HG03064 (cell line): Measurements from ENCODE around the gene CYBC1.

Source experiments
- ATAC-seq: cut with Tn5 transposase; IDR thresholded peaks from one replicate; pipeline ENCODE4 v1.9.1; 2021; ENCODE audit warnings: low read depth; ENCODE audit not compliant: unreplicated experiment

CYBC1 gene

GRCh38 chr17:82411396-82412053 lies 39.0 kb downstream of the CYBC1 start:
- no peak for ATAC-seq

GRCh38 chr17:82410014-82410716 lies 40.4 kb downstream of the CYBC1 start:
- ATAC-seq = no peak

DNA sequence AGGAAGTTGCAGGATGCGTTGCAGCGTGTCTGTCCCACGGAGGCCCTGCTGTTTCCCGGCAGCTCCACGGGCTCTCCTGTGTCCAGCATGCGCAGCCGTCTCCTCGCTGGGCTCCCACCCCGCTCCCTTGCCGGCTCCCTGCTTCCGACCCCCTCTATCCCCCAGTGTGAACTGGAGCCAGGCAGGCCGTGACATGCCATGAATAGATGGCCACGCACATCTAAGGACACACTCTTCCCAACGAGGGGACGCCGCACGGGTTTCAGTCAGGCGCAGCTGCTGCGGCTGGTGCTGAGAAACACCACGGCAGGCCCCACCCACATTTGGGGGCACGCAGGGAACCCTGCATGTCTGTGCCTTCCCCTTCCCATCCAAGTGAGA lies 41.6 kb downstream of the CYBC1 start:
- ATAC-seq = no peak

DNA sequence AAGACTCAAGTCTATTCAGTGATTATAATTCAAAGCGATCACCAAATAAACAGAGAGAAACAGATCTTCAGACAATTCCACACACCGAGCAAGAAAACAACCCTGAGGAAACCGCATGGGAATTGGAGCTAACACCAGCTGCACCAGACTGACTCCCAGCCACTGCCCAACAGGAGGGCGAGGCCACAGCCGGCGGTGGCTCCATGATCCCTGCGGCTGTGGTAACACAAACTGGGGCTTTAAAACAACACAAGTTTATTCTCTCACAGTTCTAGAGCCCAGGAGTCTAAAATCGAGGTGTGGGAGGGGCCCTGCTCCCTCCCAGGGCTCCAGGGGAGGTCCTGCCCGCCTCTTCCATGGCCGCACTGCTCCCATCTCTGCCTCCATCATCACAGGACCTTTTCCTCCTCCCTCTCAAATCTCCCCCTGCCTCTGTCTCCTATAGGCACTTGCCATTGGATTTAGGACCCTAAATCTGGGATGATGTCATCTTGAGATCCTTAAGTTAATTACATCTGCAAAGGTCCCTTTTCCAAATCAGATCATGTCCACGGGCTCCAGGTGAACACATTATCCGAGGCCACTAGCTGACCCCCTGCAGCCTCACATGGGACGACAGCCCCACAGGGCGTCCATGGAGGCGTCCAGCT lies 42.1 kb downstream of the CYBC1 start:
- no peak for ATAC-seq

DNA sequence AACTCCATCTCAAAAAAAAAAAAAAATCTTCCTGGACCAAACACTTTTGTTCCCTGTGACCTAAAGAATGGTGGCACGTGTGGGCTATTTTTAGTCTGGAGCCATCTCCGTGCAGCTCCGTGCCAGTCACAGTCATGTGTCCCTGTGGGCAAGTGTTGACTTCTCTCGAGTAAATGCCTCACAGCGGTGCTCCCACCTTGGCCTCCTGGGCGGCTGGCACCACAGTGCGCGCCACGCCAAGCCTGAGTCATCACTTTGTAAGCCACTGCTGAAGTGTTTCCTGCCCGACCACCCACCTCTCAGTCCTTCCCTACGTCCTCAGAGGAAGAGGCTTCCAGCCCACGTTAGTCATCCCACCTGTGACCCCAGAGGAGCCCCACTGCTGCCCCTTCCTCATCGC lies 43.3 kb downstream of the CYBC1 start:
- no peak for ATAC-seq

DNA sequence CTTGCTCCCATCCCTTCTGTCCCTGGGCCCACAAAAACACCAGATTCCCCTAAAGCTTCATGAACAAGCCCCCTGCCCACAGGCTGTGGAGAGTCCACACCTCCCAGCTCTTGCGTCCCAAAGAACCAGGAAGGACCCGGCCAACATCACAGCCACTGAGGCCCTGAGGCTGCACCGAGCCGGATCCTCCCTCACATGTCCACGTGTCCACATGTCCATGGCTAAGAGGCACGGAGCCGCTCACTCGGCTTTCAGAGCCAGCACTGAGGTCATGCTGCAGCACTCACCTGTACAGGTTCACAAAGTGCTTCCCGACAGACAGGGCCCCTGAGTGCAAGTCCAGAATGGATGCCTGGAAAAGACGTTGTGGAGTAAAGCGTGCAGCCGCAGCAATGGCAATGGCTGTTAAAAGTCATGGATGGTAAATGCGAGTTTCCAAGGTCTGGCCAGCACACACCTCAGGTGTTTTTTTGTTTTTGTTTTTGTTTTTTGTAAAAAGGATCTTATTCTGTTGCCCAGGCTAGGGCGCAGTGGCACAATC lies 44.4 kb downstream of the CYBC1 start:
- ATAC-seq = no peak

GRCh38 chr17:82405051-82405450 lies 45.5 kb downstream of the CYBC1 start:
- ATAC-seq = no peak

- no peak for ATAC-seq
Observed at GRCh38 chr17:82403662-82404660, 46.6 kb downstream of the CYBC1 start.

- peak; percentile 54 for ATAC-seq
Observed at GRCh38 chr17:82402865-82403264, 47.7 kb downstream of the CYBC1 start.

DNA sequence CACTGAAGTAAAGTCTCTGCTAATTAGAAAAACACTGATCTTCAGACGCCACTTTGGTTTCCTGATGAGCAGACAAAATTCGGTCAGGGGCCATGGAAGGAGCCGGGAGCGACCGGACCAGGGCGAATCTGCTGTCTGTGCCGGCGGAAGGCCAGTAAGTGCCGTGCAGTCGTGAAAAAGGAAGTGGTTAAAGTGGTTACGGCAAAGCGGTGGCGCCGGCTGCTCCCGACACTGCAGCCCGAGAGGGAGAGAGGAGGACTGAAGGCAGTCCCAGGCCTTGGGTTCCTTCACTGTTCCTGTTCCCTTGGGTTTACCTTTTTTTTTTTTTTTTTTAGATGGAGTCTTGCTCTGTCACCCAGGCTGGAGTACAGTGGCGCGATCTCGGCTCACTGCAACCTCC lies 49.7 kb downstream of the CYBC1 start:
- no peak for ATAC-seq

DNA sequence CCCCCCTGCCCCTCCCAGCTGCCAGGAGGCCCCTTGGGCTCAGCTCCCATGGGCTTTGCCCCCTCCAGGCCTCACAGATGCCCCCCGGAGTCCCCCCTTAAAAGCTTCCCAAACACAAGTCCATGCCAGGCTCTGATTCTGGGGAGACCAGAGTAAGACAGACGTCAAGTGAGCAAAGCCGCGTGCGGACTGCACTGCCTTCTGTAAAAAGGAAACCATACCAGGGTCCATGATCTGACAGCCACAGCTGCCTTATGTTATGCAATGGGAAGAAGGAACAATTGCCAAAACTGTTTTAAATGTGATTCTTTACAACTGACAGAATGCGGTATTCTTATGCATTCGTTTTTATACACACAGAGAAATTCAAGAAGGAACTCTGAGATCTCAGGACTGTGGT lies 50.3 kb downstream of the CYBC1 start:
- ATAC-seq = no peak

DNA sequence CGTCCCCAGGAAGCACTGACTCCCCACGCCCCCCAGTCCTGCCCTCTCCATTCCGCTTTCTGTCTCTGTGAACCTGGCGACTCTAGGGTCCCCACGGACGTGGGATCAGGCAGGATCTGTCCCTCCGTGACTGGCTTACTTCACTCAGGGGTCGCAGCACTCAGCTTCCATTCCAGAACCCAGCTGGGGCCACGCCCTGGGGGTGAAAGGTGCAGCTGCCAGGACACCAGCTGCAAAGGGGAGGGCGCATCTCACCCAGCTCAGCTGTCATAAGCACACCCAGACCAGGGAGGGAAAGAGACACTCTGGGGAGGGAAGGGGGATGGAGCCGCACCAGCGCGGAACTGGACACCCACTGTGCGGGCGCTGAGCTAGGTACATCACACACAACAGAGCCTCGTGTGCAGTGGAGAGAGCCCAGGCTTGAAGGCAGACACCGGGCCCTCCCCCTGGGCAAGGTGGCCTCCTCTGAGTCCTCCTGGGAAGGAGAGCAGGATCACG lies 50.9 kb downstream of the CYBC1 start:
- ATAC-seq = no peak

GRCh38 chr17:82399041-82399441 lies 51.5 kb downstream of the CYBC1 start:
- ATAC-seq = no peak

- no peak for ATAC-seq
Observed at GRCh38 chr17:82397449-82398335, 52.9 kb downstream of the CYBC1 start.

DNA sequence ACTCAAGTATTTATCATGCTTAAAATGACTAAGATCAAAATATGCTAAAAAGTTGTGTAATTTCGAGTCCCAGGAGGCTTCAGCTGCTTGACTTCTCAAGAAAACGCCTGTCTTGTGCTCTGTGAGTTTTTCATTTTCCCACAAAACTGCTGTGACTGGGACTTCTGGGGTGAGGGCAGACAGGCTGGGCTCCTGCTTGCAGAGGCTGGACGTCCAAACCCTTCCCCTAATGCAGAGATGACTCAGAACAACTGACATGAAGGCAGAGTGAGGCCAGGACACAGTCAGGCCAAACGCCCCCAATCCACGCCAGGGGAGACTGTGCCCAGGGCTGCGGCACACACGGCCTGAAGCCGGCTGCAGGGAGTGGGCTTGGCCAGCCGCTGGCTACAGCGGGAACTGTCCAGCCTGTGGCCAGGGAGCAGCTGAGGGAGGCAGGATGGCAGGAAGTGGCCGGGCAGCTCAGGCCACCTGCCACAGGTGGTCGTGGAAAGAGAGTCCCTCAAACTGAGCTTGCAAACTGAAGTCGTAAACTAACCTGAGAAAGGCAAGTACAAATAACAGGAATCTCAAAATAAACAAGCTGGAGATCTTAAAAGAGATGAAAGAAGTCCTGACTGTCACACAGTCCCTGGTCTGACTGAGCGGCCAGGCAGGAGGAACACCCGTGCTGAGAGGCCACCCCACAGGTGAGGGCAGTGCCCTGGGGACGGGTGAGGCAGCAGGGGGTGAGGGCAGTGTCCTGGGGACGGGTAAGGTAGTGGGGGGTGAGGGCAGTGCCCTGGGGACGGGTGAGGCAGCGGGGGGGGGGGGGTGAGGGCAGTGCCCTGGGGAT lies 53.7 kb downstream of the CYBC1 start:
- no peak for ATAC-seq

GRCh38 chr17:82394278-82394677 lies 56.3 kb downstream of the CYBC1 start:
- no peak for ATAC-seq

- no peak for ATAC-seq
Observed at GRCh38 chr17:82392941-82393340, 57.6 kb downstream of the CYBC1 start.
